ENCODE results near the gene PCK2. TPM values are rescaled to one million over a fixed set of nuclear protein-coding genes. Genes with fewer than 3 reads are reported as not detected.

PCK2 gene
- total and polyA plus RNA-seq, 4 donors = 39.8 to 250 (median 221) TPM

GRCh38 chr14:24129410-24129998, 35.4 kb downstream of the PCK2 start:
- Histone ChIP-seq H3K27ac (ENCODE audit: low read depth in 1 of 2, low read length in 2 of 2) (peak overlapping the region in 1 of 2 donors; percentile 28), H3K9ac (ENCODE audit: low read depth in 1 of 2, low read length in 2 of 2) (no peak overlapping the region), H3K4me1 (ENCODE audit: control insufficient read depth in 4 of 4, insufficient read depth in 4 of 4, low read length in 3 of 4) (peaks cover 7 to 30% (median 23%) of the 10 kb centered on the region in 4 donors), H3K27me3 (ENCODE audit: control insufficient read depth in 4 of 4, insufficient read depth in 4 of 4, low read length in 3 of 4) (no peaks in the 10 kb centered on the region), H3K36me3 (ENCODE audit: control insufficient read depth in 4 of 4, insufficient read depth in 3 of 4, low read depth in 1 of 4, low read length in 3 of 4) (peaks cover 0 to under 1% (median under 1%) of the 10 kb centered on the region in 4 donors), H3K4me3 (ENCODE audit: low read depth in 1 of 3, low read length in 3 of 3) (no peak overlapping the region), H3K9me3 (ENCODE audit: control insufficient read depth in 4 of 4, low read length in 3 of 4) (no peaks in the 10 kb centered on the region)
- TF ChIP-seq YY1 (IDR thresholded peaks at IDR 0.05) = no peak
- no peak for TF ChIP-seq FOXA1 (IDR thresholded peaks at IDR 0.05)
- TF ChIP-seq, protein P1, sequence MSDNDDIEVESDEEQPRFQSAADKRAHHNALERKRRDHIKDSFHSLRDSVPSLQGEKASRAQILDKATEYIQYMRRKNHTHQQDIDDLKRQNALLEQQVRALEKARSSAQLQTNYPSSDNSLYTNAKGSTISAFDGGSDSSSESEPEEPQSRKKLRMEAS (IDR thresholded peaks at IDR 0.05) = no peak
- TF ChIP-seq, protein P2, sequence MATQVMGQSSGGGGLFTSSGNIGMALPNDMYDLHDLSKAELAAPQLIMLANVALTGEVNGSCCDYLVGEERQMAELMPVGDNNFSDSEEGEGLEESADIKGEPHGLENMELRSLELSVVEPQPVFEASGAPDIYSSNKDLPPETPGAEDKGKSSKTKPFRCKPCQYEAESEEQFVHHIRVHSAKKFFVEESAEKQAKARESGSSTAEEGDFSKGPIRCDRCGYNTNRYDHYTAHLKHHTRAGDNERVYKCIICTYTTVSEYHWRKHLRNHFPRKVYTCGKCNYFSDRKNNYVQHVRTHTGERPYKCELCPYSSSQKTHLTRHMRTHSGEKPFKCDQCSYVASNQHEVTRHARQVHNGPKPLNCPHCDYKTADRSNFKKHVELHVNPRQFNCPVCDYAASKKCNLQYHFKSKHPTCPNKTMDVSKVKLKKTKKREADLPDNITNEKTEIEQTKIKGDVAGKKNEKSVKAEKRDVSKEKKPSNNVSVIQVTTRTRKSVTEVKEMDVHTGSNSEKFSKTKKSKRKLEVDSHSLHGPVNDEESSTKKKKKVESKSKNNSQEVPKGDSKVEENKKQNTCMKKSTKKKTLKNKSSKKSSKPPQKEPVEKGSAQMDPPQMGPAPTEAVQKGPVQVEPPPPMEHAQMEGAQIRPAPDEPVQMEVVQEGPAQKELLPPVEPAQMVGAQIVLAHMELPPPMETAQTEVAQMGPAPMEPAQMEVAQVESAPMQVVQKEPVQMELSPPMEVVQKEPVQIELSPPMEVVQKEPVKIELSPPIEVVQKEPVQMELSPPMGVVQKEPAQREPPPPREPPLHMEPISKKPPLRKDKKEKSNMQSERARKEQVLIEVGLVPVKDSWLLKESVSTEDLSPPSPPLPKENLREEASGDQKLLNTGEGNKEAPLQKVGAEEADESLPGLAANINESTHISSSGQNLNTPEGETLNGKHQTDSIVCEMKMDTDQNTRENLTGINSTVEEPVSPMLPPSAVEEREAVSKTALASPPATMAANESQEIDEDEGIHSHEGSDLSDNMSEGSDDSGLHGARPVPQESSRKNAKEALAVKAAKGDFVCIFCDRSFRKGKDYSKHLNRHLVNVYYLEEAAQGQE (IDR thresholded peaks at IDR 0.05) = no peak
- no peak for DNase-seq (ENCODE audit: low spot score)
- 86% methylated on average over 8 of the region's 8 CpGs for WGBS

GRCh38 chr14:24130380-24130716, 36.2 kb downstream of the PCK2 start, which contains the start of gene FITM1:
Gene FITM1 (plus strand): TSS chr14:24130659. CDS start chr14:24131564, 905 bp downstream.
- Histone ChIP-seq H3K9me3 (ENCODE audit: control insufficient read depth in 4 of 4, low read length in 3 of 4) (no peaks in the 10 kb centered on the region), H3K9ac (ENCODE audit: low read depth in 1 of 2, low read length in 2 of 2) (peak within 1 kb of the TSS in 1 of 2 donors; percentile 36), H3K36me3 (ENCODE audit: control insufficient read depth in 4 of 4, insufficient read depth in 3 of 4, low read depth in 1 of 4, low read length in 3 of 4) (no peaks in the 10 kb centered on the region), H3K4me3 (ENCODE audit: low read depth in 1 of 3, low read length in 3 of 3) (peak within 1 kb of the TSS in 1 of 3 donors; percentile 30), H3K4me1 (ENCODE audit: control insufficient read depth in 4 of 4, insufficient read depth in 4 of 4, low read length in 3 of 4) (peaks cover 7 to 33% (median 27%) of the 10 kb centered on the region in 4 donors), H3K27me3 (ENCODE audit: control insufficient read depth in 4 of 4, insufficient read depth in 4 of 4, low read length in 3 of 4) (no peaks in the 10 kb centered on the region), H3K27ac (ENCODE audit: low read depth in 1 of 2, low read length in 2 of 2) (peak within 1 kb of the TSS; percentile 72 to 83)
- no peak for DNase-seq (ENCODE audit: low spot score)
- WGBS = 90% methylated on average over 5 of the region's 5 CpGs
- TF ChIP-seq FOXA1 (IDR thresholded peaks at IDR 0.05) = no peak
- no peak for TF ChIP-seq HNF4A (conservative IDR thresholded peaks at IDR 0.05)
- TF ChIP-seq FOXA2 (IDR thresholded peaks at IDR 0.05) = no peak
- no peak for TF ChIP-seq RAD21 (IDR thresholded peaks at IDR 0.05)
- TF ChIP-seq EGR1 (IDR thresholded peaks at IDR 0.05; ENCODE audit: low read depth in 2 of 2) = no peak
- no peak for TF ChIP-seq GABPA (IDR thresholded peaks at IDR 0.05 in 1 of 2, conservative IDR thresholded peaks at IDR 0.05 in 1 of 2)
- TF ChIP-seq, protein P3, sequence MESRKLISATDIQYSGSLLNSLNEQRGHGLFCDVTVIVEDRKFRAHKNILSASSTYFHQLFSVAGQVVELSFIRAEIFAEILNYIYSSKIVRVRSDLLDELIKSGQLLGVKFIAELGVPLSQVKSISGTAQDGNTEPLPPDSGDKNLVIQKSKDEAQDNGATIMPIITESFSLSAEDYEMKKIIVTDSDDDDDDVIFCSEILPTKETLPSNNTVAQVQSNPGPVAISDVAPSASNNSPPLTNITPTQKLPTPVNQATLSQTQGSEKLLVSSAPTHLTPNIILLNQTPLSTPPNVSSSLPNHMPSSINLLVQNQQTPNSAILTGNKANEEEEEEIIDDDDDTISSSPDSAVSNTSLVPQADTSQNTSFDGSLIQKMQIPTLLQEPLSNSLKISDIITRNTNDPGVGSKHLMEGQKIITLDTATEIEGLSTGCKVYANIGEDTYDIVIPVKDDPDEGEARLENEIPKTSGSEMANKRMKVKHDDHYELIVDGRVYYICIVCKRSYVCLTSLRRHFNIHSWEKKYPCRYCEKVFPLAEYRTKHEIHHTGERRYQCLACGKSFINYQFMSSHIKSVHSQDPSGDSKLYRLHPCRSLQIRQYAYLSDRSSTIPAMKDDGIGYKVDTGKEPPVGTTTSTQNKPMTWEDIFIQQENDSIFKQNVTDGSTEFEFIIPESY (IDR thresholded peaks at IDR 0.05) = no peak
- no peak for TF ChIP-seq RXRA (IDR thresholded peaks at IDR 0.05)
- TF ChIP-seq TAF1 (conservative IDR thresholded peaks at IDR 0.05) = no peak
- TF ChIP-seq, protein P4, sequence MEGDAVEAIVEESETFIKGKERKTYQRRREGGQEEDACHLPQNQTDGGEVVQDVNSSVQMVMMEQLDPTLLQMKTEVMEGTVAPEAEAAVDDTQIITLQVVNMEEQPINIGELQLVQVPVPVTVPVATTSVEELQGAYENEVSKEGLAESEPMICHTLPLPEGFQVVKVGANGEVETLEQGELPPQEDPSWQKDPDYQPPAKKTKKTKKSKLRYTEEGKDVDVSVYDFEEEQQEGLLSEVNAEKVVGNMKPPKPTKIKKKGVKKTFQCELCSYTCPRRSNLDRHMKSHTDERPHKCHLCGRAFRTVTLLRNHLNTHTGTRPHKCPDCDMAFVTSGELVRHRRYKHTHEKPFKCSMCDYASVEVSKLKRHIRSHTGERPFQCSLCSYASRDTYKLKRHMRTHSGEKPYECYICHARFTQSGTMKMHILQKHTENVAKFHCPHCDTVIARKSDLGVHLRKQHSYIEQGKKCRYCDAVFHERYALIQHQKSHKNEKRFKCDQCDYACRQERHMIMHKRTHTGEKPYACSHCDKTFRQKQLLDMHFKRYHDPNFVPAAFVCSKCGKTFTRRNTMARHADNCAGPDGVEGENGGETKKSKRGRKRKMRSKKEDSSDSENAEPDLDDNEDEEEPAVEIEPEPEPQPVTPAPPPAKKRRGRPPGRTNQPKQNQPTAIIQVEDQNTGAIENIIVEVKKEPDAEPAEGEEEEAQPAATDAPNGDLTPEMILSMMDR (IDR thresholded peaks at IDR 0.05; ENCODE audit: low read depth, low read length, missing input control) = no peak

All from liver (tissue), 9 donors.